ENCODE results near the gene MED12L.

The MED12L gene

DNA sequence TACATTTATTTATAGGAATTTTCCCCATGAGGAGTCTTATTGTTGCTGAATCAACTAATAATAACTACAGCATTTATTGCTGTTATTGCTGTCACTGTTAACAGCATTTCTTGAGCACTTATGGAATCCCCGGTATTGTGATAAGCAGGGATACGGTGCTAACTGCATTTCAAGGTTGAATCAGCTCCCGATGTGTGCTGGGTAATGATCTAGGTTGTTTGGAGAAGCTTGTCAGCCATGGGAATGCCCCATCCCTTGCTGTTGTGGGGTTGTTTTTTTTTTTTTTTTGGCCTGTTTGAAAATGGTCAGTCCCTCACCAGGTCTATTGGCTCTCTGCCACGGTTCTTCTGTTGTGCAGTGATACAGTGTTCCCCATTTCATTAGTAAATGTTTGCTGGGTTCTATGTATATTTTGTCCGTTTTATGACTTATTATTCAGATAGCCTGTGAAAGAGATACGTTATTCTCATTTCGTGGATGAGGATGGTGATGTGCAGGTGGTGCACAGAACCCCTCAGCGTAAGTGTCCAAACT, 48.5 kb downstream of the MED12L start:
- DNase-seq, result no peak

- peak in 1 of 51 donors; percentile 5 for DNase-seq
Observed at GRCh38 chr3:151135541-151136337, 50.3 kb downstream of the MED12L start.

DNA sequence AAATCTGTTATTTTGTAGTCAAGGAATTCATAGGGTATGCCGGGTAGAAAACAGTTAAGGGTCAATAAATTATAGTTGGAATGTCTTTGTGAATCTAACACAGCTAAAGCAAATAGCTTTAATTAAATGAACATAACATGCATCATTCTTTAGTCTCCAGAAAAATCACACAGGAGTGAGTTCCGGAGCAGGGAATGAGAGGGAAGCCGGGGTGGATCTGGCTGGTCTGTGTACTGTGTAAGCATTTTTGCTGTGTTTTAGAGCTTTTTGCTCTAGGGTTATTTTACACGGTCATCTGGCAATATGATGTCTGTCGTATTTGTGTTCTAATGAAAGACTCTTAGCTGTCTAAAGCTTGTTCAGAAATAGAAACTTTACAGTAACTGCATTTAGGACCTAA, 57.5 kb downstream of the MED12L start:
- no peak for DNase-seq

DNA sequence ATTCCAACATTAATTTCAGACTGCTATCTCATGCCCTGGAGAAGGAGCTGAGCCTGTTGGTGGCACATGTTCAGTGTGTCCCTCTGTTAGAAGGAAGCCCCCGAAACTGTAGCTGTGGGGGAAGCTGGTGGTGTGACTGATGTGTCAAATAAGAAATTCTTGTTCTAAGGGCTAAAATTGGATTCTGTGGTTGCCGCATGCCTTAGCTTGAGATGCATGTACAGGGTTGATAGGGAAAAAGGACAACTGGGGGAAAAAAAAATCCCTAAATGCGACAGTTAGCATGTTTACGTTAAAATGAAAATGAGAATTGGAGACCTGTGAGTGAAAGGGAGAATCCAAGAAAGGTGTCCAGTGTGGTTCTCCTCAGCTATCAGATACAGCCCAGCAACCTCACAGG, 58.6 kb downstream of the MED12L start:
- no peak for DNase-seq

- DNase-seq, result no peak
Observed at GRCh38 chr3:151144760-151145159, 59.3 kb downstream of the MED12L start.

GRCh38 chr3:151145713-151146070, 60.2 kb downstream of the MED12L start:
- no peak for DNase-seq

DNA sequence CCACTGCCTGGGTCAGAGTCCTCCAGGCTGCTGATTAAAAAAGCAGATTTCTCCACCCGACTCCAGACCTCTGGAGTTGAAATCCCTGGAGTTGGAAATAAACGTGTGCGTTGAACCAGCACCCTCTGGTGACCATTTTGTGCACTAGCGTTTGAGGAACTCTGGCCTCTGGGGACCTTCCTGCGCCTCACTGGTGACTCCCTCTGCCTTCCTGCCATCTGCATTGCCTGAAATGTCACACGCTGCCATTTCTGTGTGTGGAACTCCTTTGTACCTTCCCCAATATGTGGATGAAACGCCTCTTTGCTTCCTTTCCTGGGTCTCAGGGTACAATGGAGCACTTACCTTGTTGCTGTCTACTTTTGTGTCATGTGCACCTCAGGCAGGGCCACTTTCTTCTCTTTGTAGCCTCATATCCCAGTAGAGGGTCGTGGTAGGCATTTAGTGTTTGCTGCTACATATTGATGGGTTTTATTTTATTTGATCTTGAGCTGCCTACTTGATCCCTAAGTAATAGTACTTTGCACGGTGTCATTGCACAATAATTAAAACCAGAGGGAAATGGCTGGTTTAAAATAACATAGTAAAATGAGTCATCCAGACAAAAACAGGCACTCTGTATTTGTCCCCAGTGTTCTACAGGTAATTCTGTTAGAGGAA, 60.7 kb downstream of the MED12L start:
- DNase-seq, result peak in 40 of 51 donors; percentile 9 to 83 (median 52)

- no peak for DNase-seq
Observed at GRCh38 chr3:151146731-151147091, 61.2 kb downstream of the MED12L start.

DNA sequence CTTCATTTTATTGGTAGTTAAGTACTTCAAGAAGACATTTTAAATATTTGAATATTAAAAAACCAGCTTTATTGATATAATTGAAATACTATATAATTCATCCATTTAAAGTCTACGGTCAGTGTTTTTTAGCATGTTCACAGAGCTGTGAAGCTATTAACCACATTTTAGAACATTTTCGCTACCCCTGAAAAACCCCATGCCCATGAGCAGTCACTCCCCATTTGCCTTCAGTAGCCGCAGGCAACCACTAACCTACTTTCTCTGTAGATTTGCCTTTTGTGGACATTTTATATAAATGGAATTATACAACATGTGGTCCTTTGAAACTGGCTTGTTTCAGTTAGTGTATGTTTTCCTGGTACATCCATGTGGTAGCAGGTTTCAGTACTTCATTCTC, 61.8 kb downstream of the MED12L start:
- DNase-seq, result no peak

DNA sequence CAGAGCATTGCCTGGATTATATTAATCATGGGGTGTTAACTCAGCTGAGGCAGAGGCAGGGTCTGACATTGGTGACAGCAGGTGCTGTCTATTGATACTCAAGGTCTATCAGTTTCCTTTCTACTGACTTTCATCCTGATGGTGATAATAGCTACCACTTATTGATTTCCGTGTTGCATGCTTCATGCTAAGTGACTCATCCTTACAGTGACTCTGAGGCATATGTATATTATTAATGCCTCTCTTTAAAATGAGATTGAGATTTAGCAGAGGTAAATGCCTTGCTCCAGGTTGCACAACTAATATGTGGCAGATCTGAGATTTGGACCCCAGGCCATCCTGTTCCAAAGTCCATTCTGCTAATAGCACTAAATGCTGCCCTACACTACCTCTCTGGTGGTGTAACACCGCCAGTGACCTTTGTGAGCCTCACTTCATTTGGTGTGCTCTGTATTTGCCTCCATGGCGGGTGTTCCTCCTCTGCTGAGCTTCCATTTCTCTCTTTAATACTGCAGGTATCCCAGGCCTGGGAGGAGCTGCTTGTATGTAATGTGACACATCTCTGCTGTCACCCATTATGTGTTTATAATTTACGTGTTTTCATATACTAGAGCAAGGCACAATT, 67.1 kb downstream of the MED12L start:
- no peak for DNase-seq

DNA sequence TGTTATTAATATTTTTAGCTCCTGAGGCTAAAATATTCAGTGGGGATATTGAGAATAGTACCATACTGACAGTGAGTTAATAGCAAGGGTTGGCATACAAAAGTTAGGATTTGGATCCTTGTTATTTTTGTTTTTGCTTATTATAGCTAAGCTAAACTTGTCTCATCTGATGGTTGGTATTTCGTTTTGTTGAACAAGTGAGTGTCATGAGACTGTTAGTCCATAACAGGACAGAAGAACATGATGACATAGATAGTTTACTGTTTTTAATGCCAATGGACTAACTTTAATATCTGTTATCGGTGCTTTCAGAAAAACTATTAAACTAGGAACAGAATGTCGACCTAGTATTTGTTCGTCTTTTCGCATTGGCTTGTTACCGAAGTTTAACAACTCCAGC, 69.1 kb downstream of the MED12L start:
- no peak for DNase-seq

GRCh38 chr3:151155409-151156128, 70.1 kb downstream of the MED12L start:
- peak in 1 of 51 donors; percentile 7 for DNase-seq

DNA sequence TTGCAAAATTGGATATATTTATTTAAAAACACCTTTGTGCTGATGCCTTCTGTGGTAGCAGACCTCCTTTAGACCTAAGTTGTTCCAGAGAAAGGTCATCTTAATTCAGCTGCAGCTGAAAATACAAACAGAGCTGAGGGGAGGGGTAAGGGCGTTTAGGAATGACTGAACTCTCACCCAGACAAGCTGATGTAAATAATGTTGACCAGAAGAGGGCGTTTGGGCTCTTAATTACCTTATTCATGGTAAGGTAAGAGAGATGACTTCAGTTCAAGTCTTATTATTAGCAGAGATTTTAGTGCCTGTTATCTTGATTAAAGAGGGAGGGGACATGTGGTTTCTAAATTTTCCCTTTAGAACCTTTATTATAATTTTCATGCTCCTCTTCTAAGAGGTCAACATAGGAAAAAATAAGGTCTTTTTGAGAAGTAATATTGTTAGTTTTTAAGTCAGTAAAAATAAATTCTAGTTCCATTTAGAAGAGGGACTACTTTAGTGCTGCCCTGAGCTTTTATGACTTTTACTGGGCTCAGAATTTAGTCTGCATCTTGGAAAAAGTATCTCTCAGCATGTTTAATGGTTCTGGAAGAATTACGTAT, 71.3 kb downstream of the MED12L start:
- DNase-seq, result peak in 1 of 51 donors; percentile 5

GRCh38 chr3:151159806-151160205, 74.3 kb downstream of the MED12L start:
- DNase-seq, result no peak

- DNase-seq, result no peak
Observed at GRCh38 chr3:151165226-151165625, 79.8 kb downstream of the MED12L start.

- DNase-seq, result no peak
Observed at GRCh38 chr3:151166161-151166560, 80.7 kb downstream of the MED12L start.

- DNase-seq, result peak in 30 of 51 donors; percentile 5 to 73 (median 43)
Observed at GRCh38 chr3:151168269-151169094, 83.0 kb downstream of the MED12L start.

DNA sequence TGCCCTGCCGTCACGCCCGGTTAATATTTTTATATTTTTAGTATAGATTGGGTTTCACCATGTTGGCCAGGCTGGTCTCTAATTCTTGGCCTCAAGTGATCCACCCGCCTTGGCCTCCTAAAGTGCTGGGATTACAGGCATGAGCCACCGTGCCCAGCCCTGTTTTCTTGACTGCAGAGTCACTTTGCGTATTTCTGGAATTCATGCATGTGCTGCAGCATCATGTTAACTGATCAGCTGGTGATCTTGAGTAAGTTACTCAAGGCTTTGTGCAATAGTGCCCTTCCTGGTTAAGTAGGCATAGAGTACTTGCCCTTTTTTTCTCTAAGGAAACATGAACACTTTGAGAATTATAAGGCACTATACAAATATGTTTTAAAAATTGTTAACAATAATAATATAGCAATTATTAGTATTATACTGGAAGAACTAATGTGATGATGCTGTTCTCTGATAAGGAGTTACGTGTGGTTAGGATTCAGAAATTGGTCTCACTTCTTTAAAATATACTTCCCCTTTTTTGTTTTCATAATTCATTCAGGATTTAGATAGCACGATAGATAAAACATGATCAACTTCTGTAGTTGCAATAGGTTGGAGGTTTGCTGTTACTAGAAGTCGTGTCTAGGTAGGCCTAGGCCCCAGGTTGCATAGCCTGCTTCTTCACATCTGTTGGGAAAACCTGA, 83.9 kb downstream of the MED12L start:
- no peak for DNase-seq

- DNase-seq, result peak in 10 of 51 donors; percentile 3 to 29 (median 11)
Observed at GRCh38 chr3:151169948-151170679, 84.7 kb downstream of the MED12L start.

Measured in hypothalamus (tissue), 51 donors.